Measurements from ENCODE around the gene RNF8. TPM values are rescaled to one million over a fixed set of nuclear protein-coding genes. Genes with fewer than 3 reads are reported as not detected.

Gene RNF8
- total and polyA plus RNA-seq, 9 of the 15 experiments (the other 6 are each of a cell fraction or from before 2014, with no cell fraction given): 10.6 to 47.0 (median 37.5) TPM

GRCh38 chr6:37432916-37433656 lies 79.3 kb downstream of the RNF8 start, which contains the start of gene CMTR1 (continued):
- TF ChIP-seq ZNF23 (CRISPR knock-in tag; IDR thresholded peaks at IDR 0.05) (no peak), SRSF3 (IDR thresholded peaks at IDR 0.05; ENCODE audit: insufficient read depth, low read length) (no peak), GATAD2A (IDR thresholded peaks at IDR 0.05) (0 out of 2 replicates have a peak, but pooled peaks have one; percentile 65), SOX6 (IDR thresholded peaks at IDR 0.05) (peak; percentile 64), ARID2 (IDR thresholded peaks at IDR 0.05) (no peak), PCBP1 (IDR thresholded peaks at IDR 0.05; ENCODE audit: low read depth, low read length, poor library complexity, severe bottlenecking) (peak; percentile 96), NRF1 (conservative IDR thresholded peaks at IDR 0.05 in 1 of 2, IDR thresholded peaks at IDR 0.05 in 1 of 2) (peak; percentile 95), TRIM24 (IDR thresholded peaks at IDR 0.05) (0 out of 4 replicates have a peak, but pooled peaks of 1 of the 2 experiments have one; percentile 30), CTCFL (IDR thresholded peaks at IDR 0.05; ENCODE audit: borderline replicate concordance, insufficient read depth, low read depth, low read length, poor library complexity, severe bottlenecking) (no peak), RFX5 (IDR thresholded peaks at IDR 0.05; ENCODE audit: low read depth, low read length) (peak; percentile 80), ZSCAN29 (IDR thresholded peaks at IDR 0.05) (no peak), ARHGAP35 (IDR thresholded peaks at IDR 0.05; ENCODE audit: partially characterized antibody) (no peak), MCM3 (IDR thresholded peaks at IDR 0.05) (no peak), GTF2F1 (IDR thresholded peaks at IDR 0.05; ENCODE audit: low read depth, low read length) (peak; percentile 58; the same call in 1 of the 2 replicates), CBX2 (IDR thresholded peaks at IDR 0.05; ENCODE audit: insufficient read depth, low read length, poor library complexity, severe bottlenecking) (no peak), CHCHD3 (CRISPR knock-in tag; IDR thresholded peaks at IDR 0.05) (no peak), KAT2B (IDR thresholded peaks at IDR 0.05; ENCODE audit: low read depth, low read length) (no peak), CHAMP1 (IDR thresholded peaks at IDR 0.05) (no peak)
- TF ChIP-seq, protein P1, sequence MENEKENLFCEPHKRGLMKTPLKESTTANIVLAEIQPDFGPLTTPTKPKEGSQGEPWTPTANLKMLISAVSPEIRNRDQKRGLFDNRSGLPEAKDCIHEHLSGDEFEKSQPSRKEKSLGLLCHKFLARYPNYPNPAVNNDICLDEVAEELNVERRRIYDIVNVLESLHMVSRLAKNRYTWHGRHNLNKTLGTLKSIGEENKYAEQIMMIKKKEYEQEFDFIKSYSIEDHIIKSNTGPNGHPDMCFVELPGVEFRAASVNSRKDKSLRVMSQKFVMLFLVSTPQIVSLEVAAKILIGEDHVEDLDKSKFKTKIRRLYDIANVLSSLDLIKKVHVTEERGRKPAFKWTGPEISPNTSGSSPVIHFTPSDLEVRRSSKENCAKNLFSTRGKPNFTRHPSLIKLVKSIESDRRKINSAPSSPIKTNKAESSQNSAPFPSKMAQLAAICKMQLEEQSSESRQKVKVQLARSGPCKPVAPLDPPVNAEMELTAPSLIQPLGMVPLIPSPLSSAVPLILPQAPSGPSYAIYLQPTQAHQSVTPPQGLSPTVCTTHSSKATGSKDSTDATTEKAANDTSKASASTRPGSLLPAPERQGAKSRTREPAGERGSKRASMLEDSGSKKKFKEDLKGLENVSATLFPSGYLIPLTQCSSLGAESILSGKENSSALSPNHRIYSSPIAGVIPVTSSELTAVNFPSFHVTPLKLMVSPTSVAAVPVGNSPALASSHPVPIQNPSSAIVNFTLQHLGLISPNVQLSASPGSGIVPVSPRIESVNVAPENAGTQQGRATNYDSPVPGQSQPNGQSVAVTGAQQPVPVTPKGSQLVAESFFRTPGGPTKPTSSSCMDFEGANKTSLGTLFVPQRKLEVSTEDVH (IDR thresholded peaks at IDR 0.05; ENCODE audit: low read depth, partially characterized antibody): peak; percentile 89
- TF ChIP-seq, protein P2, sequence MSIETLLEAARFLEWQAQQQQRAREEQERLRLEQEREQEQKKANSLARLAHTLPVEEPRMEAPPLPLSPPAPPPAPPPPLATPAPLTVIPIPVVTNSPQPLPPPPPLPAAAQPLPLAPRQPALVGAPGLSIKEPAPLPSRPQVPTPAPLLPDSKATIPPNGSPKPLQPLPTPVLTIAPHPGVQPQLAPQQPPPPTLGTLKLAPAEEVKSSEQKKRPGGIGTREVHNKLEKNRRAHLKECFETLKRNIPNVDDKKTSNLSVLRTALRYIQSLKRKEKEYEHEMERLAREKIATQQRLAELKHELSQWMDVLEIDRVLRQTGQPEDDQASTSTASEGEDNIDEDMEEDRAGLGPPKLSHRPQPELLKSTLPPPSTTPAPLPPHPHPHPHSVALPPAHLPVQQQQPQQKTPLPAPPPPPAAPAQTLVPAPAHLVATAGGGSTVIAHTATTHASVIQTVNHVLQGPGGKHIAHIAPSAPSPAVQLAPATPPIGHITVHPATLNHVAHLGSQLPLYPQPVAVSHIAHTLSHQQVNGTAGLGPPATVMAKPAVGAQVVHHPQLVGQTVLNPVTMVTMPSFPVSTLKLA (conservative IDR thresholded peaks at IDR 0.05): peak; percentile 69 to 91
